GM04503 (cell line): ENCODE results near the gene DHRS7C.
A peak's percentile ranks its signal among the peaks of the same experiment; 100 is the strongest.

ENCODE experiments used
- DNase-seq: peaks from one replicate; pipeline ENCODE4 v3.0.0-alpha.2; 2012; ENCODE audit warnings: low read depth

The DHRS7C gene, protein sequence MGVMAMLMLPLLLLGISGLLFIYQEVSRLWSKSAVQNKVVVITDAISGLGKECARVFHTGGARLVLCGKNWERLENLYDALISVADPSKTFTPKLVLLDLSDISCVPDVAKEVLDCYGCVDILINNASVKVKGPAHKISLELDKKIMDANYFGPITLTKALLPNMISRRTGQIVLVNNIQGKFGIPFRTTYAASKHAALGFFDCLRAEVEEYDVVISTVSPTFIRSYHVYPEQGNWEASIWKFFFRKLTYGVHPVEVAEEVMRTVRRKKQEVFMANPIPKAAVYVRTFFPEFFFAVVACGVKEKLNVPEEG

DNA sequence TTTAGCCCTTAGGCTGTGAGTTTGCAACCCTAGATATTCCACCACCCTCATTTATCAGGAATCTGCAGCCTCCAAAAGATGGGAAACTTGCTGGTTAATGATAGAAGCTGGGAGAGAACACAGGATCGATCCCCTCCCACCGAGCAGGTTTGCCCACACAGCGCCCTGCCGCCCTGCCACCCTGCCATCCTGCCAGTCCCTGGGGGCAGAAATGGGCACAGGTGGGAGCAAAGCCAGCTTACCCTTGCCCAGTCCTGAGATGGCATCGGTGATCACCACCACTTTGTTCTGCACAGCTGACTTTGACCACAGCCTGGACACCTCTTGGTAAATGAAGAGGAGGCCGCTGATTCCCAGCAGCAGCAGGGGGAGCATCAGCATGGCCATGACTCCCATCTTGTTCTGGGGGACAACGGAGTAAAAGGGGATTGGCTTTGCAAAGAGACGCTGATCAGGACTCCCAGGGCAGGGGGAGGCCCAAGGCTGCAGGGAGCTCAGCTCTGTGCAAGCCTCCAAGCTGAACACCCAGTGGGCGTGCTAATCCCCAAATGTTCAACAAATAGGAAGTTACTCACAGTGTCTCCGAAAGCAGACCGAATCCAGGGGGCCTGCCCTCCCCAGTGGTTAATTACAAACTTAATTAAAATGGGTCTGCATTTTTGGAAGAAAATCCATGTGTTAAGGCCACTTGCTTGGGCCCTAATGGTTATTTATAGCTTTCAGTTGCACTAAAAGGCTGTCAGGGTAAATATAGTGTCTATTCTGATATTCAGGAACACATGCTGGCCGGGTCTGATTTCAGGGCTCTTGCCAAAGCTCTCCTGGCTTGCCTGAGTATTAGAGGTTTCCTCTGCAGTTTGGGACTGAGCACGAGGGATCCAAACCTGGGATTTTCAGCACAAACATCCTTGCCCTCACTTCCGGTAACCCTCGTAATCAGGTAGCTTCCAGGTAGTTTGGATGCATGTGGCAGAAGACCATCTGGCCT, at the start of gene DHRS7C:
DHRS7C (minus strand) TSS at position 704 of the 988 bp plus-strand sequence; CDS start at position 396, 308 bp downstream.
- DNase-seq = no peak

DNA sequence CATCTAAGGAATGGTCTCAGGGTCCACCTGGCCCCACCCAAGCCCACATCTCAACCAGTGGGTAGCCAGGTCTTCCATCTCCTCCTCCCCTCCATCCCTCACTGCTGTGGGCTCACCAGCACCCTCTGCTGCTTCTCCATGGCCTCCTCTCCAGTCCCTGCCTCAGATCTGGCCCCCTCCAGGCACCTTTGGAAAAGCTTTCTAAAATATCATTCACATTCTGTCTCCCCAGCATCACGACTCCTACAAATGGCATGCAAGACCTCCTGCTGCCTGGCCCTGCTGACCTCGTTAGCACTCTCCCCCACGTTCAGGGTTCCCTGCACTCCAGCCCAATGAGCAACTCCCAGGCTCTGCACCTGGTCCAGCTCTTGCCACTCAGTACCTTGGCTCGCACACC, 48.0 kb upstream of the DHRS7C start:
- DNase-seq = no peak

DNA sequence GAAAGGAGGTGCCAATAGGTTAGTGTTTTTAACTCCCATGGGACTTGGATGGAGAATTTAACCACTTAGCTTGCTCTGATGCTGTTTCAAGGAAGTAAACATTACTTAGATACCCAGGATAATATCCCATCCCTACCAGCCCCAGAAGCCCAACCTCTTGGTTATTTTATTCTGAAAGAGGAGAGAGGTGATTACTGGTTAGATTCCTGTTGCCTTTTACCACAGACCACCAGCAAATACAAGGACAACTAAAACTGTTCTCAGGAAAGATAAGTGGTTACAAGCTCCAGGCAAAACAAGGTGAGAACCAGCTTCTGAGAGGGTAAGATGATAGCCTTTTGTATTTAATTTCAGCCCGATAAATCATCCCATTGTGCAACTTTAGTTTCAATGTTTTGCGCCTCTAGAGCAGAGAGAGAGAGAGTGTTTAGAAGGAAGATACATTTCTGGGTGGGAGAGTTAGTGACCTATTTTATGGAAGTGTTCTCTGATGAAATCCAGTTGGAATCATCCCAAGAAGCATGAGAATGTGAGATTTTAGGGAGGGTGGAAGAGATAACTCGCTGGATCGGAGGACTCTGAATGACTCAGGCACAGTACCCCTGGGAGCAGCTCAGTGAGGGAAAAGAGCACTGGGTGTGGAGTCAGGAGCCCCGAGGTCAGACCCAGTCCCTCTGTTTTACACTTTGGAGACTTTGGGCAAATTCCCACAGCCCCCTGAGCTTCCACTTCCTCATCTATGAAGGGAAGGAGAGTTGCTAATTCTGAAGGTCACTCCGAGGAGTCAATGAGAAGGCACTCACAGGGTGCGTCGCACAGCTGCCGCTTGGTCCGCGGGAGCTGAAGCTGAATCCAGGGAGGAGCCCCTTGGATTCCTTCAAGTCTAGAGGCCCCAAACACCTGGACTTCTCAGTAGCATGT, 46.4 kb upstream of the DHRS7C start:
- peak; percentile 74 for DNase-seq

DNA sequence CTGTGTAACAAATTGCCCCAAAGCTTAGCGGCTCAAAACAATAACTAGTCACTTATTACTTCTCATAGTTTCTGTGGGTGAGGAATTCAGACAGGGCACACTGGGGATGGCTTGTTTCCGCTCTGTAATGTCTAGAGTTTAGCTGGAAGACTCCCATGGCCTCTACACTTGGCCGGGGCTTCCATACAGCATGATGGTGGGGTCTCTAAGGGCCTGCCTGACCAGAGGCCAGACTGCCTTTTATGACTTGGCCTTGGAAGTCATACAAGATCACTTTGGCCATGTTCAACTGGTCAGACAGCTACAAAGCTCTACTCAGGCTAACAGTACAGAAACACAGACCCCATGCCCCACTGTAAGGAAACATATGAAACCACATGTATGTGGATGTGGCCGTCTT, 42.5 kb upstream of the DHRS7C start:
- no peak for DNase-seq

DNA sequence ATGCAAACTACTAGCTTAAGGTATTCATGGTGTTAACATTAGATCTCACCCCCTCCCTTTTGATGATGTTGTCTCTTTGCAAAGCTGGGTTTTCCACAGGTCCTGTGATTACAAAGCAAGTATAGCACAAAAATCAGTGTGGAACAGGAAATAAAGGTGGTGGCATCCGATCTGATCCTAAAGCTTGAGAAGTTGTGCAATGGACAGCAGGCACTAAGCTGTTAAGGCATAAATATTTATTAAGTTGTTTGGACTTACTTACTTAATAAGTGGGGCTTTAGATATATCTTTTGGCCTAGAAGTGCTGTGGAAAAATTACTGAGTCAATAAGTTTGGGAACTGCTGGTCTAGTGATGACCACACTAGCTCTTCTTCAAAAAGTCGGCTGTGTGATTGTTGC, 39.3 kb upstream of the DHRS7C start:
- DNase-seq = no peak

DNA sequence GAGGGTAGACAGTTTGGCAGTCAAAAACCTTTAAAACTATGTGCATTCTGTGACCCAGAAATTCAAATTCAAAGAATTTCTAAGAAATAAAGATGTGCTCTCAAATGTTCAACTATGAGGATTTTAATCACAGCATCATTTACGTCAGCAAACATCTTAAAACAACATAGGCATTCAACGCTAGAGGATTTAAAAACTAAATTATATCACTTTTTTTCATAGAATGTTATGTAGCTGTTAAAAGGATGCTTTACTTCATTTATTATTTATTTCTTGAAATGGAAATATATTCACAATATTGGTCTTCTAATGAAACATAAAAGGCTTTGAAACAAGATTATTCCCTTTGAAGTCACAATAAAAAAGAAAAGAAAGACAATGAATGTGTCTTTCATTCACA, 38.0 kb upstream of the DHRS7C start:
- DNase-seq = no peak

DNA sequence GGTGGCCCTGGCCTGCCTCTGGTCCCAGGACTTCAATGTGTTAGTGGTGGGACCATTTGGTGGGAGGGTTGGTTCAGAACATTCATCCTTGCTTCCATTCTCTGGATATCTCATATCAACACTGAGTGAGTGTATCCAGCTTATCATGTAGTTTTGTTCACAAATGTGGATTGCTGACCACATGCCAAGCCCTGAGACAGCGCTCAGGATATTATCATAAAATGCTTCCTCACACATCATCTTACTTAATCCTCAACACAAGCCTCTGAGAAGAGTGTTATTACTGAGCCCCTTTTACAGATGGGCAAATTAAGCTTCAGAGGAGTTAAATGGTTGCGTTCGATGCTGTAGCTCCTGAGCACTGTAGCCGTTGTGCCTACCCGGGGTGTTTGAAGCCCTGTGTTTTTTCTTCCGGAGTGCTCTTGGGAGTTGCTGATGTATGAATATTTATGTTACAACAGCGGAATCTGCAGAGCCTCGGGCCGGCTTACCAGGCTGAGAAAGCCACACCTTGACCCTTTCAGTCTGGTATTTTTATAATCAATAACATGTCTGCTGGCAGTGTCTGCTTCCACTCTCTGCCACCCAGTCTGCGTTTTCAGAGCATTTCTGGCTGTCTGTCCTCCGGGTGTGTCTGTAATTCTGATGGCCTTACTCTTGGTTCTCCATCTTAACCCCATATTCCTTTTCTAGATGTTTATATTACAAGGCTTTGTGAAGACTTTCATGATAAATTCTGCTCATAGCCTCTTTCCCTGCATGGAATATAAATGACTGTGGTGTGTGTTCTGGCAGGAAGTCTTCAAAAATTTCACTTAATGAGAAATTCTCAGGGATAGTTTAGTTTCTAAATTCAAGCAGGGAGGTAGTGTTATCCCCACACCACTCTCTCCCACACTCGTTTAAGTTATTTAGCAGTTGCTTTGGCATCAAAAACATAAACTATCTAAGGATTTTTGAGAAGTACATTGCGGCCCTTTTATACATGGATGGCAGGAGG, 37.2 kb upstream of the DHRS7C start:
- DNase-seq = no peak

DNA sequence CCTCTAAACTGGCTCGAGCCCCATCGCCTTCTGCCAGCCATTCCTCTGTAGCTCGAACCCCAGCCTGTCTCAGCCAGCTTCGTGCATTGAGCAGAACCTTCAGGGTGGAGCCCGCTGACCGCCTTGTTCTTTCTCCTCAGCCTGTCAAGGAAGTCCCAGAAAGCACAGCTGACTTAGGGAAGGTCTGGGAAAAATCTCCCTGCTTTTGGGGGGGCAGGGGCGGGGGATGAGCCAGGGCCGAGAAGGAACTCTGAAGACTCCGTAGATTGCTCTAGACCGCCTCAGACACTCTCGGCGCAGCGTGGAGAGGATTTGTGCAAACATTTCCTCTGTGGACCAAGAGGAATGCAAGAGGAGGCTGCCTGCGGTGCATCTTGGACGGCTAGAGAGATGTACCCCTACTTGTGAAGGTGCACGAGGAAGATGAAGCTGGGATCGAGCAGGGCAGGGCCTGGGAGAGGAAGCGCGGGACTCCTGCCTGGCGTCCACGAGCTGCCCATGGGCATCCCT, 34.3 kb upstream of the DHRS7C start, which contains the start of gene GLP2R:
GLP2R (plus strand) TSS at position 284 of the 510 bp plus-strand sequence; CDS start at position 424, 140 bp downstream.
- no peak for DNase-seq

DNA sequence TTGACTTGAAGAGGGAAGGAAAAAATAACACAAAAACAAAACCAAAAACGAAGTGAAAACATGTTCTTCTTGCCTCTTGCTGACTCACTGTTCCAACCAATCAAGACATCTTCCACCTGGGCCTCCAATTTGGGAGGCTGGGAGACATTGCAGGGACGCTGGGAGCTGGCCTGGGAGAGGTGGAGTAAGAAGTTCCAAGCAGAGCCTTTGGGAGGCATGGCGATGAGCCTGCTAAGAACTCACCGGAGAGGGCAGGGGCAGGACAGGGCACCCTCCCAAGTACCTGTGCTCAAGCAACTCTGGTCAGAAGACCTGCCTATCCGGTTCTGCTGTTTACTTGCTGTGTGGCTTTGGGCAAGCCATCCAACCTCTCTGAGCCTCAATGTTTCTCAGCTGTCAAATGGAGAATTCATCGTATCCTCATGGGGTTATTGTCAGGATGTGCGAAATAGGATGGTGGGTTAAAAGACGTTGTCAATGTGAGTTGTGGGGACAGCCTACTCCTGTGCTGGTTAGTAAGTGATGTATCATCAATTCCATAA, 33.5 kb upstream of the DHRS7C start:
- no peak for DNase-seq

DNA sequence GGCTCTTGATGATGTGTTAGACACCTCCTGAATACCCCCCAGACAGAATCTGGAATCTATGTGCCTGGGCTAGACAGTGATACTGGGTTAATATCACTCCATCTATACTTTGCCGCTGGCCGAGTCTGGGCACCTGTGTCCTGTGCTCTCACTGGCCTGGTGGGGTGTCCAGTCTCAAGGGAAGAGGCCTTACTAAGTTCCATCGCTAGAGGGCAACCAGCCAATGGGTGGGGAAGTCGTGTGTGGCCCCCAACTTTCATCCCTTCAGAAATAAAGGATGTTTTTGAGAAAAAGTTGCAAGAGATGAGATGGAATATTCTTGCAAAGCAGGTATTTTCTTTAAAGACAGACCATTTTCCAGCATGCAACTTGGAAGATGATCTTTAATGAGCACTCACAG, 32.7 kb upstream of the DHRS7C start:
- DNase-seq = no peak

DNA sequence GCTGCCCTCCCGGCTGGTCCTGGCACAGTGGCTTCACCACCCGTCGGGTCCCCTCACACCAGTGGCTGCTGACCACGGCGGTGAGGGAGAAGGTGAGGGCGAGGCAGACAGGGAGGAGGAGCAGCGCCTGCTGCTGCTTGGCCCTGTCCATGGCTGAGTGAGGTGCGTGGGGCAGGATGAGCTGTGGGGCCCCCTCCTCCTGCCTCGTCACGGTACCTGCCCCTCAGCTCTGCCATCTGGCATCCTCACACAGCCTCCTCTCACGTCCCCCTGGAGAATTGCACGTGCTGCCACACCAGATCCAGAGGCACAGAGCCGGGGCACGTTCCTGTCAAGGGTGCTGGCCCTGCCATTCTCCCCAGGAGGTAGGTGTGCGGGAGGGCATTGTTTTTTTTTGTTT, 30.5 kb upstream of the DHRS7C start, which contains the start of gene GSG1L2:
GSG1L2 (minus strand) TSS at position 159 of the 400 bp plus-strand sequence; CDS start at position 151, 8 bp downstream.
- no peak for DNase-seq

DNA sequence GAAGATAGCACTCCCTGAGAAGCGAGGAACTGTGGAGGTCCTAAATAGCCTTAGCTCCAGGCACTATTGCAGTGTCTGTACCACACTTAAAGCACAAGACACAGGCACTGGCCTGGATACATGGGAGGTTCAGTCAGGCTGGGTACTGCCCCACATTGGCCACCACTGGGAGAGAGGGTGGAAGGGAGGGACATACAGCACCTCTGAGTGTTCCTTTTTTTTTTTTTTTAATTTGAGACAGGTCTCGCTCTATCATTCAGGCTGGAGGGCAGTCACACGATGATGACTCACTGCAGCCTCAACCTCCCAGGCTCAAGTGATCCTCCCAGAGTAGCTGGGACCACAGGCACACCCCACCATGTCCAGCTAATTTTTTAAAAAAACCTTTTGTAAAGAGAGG, 29.1 kb upstream of the DHRS7C start:
- no peak for DNase-seq

DNA sequence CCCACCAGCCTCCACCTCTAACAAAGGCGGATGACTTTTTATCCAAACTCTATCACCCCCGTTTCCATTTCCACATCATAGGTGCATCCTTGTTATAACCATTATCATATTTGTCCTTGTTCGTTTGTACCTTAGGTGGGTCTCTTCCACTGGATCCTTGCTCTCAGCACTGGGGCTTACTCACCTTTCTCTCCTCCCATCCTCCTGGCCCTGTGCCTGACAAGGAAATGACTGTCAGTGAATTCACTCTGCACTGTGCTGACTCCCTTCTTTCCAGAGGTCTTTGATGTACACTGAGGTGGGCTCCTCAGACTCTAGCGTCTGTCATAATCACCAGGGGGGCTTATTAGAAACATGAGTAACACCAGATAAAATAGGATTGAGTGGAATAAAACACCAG, 27.4 kb upstream of the DHRS7C start:
- DNase-seq = no peak

DNA sequence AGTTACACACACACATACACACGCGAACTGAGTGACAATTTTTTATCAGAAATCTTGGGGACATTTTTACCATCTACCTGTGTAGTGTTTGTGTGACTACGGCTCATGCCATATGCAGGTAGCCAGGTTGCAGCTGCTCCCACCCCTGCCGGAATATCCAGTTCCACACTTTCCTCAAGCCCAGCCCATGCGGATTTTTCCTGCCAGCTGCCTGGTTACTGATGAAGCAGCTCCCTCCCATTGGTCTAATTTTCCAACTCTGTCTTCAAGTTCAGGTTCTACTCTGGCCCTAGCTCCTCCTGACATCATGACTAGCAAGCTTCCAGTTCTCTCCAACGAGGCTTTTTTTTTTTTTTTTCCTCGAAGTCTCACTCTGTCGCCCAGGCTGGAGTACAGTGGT, 25.7 kb upstream of the DHRS7C start:
- no peak for DNase-seq

DNA sequence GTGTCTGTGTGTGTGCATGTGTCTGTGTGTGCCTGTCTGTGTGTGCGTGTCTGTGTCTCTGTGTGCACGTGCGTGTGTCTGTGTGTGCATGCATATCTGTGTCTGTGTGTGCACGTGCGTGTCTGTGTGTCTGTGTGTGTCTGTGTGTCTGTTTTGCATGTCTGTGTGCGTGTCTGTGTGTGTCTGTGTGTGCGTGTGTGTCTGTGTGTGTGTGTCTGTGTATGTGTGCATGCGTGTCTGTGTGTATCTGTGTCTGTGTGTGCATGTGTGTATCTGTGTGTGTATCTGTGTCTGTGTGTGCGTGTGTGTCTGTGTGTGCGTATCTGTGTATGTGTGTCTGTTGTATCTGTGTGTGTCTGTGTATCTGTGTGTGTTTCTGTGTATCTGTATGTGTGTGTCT, 25.1 kb upstream of the DHRS7C start:
- DNase-seq = no peak

DNA sequence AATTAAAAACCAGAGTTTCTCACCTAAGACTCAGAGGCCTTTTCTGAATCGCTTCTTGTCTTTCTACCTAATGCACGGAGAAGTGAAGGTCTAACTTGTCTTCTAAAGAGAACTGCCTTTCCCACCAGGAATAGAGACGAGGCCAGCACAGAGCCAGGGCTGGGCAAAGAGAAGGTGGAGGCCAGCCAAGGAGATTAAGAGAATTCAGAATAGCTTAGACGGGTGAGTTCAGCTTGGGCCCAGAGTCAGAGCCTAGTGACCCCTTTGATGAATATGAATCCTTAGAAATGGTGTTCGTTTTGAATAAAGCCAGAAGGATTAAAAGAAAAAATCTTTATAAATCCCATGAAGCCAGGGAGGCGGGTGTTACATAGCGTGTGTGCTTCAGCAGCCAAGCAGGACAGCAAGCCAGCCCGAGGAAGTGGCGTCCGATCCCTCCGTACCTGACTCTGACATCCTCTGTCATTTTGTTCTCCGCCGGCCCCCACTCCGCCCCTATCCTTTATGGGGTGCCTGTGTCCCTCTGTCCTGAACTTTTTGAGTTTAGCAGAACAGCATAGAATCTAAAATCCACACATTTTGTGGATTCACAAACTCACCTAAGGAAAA, 23.0 kb upstream of the DHRS7C start:
- no peak for DNase-seq

DNA sequence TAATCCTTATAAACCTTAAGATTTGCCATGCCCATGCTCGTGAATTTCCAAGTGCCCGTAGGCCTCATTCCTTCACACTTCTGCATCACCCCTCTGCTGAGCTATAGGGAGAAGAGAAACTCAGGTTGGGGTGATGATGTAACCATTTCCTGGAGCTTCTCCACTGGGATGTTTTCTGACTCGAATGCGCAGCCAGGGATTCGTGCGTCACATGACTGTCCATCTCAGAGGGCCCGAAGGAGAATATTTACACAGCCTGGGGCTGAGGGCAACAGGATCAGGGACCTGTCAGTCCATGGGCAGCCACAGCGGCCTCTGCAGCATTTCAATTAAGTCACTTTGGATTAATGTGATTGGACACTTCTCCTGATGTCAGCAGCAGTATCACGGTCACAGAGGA, 21.8 kb upstream of the DHRS7C start:
- no peak for DNase-seq

DNA sequence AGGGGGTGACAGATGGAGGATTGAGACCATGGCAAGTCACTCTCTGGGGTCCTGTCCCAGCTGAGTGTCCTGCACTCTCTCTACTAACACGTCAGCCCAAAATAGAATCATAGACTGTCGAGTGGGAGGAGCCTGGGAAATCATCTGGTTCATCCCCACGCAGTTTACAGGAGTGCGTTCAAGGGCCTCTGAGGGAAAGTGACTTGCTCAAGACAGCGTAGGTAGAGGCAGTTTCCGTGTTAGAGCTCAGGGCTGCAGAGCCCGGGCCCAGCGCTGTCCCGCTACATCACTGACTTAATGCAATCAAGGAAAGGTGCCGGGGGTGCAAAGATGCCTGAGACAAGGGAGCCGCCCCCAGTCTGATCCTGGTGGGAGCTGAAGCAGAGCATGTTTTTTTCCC, 20.1 kb upstream of the DHRS7C start:
- DNase-seq = no peak

DNA sequence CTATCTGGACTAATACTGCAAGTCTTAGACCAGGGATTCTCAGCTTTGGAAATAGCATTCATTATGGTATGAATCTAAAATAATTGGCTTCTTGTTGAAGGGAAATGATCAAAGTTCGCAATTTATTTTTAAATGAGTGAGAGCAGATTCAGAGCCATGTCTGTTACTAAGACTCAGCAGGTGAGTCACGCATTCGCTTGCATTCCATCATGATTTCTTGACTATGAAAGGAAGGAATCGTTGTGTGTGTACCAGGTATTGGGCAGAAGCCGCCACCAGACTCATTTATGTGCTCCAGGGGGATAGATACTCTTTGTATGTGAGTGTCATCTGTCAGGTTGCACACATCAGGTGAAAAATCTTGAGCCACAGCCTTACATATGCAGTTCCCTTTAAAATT, 19.7 kb upstream of the DHRS7C start:
- DNase-seq = no peak
